GM12892 (cell line): Measurements from ENCODE around the gene COPS7A.
"Not testable (repeated sequence)": the region's sequence is repeated elsewhere in the genome, so short reads cannot be mapped to it uniquely, and the experiment has no call there.

Source experiments
- DNase-seq: peaks from one replicate; pipeline ENCODE4 v3.0.0; 2011; ENCODE audit not compliant: insufficient read length
- FAIRE-seq: peaks from 2 replicates; lab custom pipeline; 2011; peaks lifted over from hg19 to GRCh38; lab: Jason Lieb, UNC
- POLR2A ChIP-seq: IDR thresholded peaks from 2 replicates; pipeline ENCODE4 v1.6.1; 2011; ENCODE audit warnings: low read depth, low read length, control low read depth
- POLR2AphosphoS5 ChIP-seq: IDR thresholded peaks from 2 replicates; pipeline ENCODE4 v1.6.1; 2011; ENCODE audit warnings: low read depth, low read length, control low read depth
- TAF1 ChIP-seq: IDR thresholded peaks from 2 replicates; pipeline ENCODE4 v1.6.1; 2011; ENCODE audit warnings: low read depth, mild to moderate bottlenecking, control low read depth, low read length, borderline replicate concordance

Gene COPS7A

DNA sequence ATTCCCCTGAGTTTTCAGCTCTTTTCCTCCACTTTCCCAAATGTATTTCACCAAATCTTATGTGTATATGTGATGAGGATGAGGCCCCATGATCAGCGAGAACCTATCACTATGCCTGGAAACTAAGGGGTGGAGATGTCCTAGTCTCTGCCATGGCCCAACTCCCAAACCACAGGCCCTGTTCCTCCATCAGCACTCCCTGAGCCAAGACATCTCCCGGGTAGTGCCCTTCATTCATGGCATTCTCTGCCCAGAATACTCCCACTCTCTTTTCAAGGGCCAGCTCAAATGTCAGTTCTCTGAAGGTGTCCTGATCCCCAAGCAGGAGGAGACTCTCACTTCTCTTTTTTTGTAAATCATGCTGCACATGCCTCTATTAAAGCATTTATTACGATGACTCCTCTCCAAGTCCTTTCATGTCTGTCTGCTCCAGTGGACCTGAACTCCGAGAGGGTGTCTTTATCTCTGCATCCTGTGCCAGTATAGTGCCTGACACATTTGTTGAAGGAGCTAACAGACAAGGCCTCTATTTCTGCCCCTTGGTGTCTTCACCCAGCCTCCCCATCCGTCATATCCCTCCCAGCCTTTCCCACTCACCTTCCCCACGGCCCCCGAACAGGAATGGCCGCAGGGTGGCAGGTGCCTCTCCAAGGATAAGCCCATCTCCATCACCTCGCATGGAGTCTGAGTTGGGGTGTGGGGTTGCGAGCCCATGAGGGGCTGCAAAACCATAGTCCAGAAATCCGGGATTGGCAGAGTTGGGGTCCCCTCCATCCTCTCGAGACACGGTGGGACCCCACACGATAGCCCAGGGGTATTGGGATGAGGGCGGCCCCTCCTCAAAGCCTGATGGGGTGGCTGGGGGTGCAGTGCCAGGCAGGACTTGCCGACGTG lies 26.9 kb upstream of the COPS7A start:
- no peak for TF ChIP-seq TAF1
- no peak for TF ChIP-seq POLR2AphosphoS5
- no peak for TF ChIP-seq POLR2A
- FAIRE-seq: peak; percentile 51
- DNase-seq: no peak

GRCh38 chr12:6697584-6698351 lies 26.1 kb upstream of the COPS7A start:
- no peak for TF ChIP-seq TAF1
- no peak for TF ChIP-seq POLR2AphosphoS5
- no peak for TF ChIP-seq POLR2A
- DNase-seq (no peak), FAIRE-seq (peak; percentile 9)

DNA sequence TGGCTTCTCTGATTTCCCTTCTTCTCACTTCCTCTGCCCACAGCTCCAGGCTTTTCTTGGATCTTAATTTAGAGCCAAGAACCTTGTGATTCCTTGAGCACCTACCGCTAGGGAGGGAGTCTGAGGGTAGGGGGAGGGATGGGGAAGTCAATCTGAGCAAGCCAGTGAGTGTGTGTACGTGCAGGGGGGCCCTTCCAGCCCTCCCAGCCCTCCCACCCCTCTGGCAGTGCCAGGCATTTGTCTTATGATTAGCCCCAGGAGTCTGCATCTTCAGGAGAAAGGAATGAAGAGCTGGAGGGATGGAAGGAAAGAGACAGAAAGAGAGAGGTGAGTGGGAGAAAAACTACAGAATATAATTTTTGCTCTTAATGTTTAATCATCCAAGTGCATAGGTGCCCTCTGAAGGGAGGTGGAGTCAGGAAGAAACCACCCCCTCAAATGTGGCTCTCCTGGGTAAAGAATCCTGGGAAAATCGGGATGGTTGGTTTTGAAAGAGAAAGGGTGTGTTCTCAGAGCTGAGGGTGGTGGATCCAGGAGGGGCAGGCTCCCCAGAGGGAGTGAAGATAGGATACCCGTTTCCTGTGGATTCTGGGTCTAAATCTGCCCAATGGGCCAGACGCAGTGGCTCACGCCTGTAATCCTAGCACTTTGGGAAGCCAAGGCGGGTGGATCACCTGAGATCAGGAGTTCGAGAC lies 25.3 kb upstream of the COPS7A start:
- TF ChIP-seq POLR2A (no peak), TAF1 (no peak), POLR2AphosphoS5 (no peak)
- DNase-seq: no peak
- no peak for FAIRE-seq

GRCh38 chr12:6699259-6699988 lies 24.4 kb upstream of the COPS7A start:
- DNase-seq (no peak), FAIRE-seq (no peak)
- TF ChIP-seq POLR2A (no peak), POLR2AphosphoS5 (no peak), TAF1 (no peak)

DNA sequence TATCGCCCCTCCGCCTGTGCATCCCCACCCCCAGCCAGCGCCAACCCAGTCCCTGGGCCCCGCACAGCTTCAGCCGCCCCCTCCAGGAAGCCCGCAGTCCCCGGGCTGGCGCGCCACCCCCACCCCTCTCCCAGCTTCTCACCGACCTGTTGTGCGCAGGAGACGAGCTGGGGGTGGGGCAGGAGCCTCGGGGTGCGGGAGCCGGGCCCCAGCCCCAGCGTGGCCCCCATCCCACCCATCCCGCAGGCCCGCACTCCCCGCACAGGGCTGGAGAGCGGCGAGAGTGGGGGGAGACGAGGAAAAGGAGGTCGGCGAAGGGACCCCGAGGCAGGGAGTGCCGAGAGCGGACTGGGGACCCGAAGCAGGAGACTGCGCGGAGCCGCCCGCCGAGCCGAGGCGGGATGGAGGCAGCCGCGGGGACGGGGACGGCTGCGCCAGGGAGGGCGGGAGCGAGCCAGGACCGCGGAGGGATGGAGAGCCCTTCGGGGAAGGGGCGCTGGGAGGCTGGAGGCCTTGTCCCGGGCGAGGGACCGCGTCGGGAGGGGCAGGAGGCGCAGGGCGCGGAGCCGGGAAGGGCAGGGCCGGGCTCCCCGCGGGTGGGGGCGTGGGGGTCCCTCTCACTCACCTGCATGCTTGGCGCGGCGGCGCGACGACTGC lies 23.7 kb upstream of the COPS7A start:
- FAIRE-seq (no peak), DNase-seq (no peak)
- TF ChIP-seq POLR2A (no peak), POLR2AphosphoS5 (no peak), TAF1 (no peak)

DNA sequence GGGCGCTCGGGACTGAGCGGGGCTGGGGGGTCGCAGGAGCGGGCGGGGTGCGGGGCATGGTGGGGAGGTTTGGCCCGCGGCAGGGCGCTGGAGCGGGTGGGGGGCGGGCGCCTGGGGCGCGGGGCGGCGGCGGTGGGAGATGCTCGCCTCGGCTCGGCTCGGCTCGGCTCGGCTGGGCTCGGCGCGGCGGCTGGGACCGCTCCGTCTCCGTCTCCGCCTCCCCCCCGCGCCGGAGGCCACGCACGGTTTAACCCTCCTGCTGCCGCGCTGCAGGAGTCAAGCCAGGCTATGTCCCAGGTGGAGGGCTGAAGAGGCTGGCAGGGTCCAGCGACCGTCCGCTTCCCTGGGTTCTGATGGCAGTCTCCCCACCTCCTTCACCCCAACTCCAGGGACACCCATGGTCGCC lies 23.2 kb upstream of the COPS7A start, which contains the start of gene PIANP:
Gene PIANP (minus strand): TSS at position 170 of the 406 bp plus-strand sequence. CDS start 2,754 bp downstream, outside the sequence.
- no peak for FAIRE-seq
- no peak for TF ChIP-seq POLR2AphosphoS5
- no peak for TF ChIP-seq POLR2A
- no peak for DNase-seq

- FAIRE-seq (no peak), DNase-seq (no peak)
- TF ChIP-seq POLR2AphosphoS5 (no peak), TAF1 (no peak), POLR2A (no peak)
These were observed 22.6 kb upstream of the COPS7A start for GRCh38 chr12:6701078-6701768.

GRCh38 chr12:6703631-6704030 lies 20.2 kb upstream of the COPS7A start:
- DNase-seq (no peak), FAIRE-seq (no peak)
- no peak for TF ChIP-seq TAF1
- no peak for TF ChIP-seq POLR2A
- TF ChIP-seq POLR2AphosphoS5: no peak

DNA sequence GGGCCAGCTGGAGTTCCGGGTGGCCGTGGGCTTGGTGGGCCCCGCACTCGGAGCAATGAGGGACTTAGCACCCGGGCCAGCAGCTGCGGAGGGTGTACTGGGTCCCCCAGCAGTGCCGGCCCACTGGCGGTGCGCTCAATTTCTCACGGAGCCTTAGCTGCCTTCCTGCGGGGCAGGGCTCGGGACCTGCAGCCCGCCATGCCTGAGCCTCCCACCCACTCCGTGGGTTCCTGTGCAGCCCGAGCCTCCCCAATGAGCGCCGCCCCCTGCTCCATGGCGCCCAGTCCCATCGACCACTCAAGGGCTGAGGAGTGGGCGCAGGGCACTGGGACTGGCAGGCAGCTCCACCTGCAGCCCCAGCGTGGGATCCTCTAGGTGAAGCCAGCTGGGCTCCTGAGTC lies 15.5 kb upstream of the COPS7A start:
- FAIRE-seq, DNase-seq: not testable (repeated sequence)

GRCh38 chr12:6708960-6709394 lies 14.9 kb upstream of the COPS7A start:
- DNase-seq (no peak), FAIRE-seq (no peak)
- no peak for TF ChIP-seq POLR2A

GRCh38 chr12:6716031-6716873 lies 7.6 kb upstream of the COPS7A start:
- FAIRE-seq, DNase-seq: not testable (repeated sequence)
